ENCODE measurements around the gene HMCES.

HMCES gene

DNA sequence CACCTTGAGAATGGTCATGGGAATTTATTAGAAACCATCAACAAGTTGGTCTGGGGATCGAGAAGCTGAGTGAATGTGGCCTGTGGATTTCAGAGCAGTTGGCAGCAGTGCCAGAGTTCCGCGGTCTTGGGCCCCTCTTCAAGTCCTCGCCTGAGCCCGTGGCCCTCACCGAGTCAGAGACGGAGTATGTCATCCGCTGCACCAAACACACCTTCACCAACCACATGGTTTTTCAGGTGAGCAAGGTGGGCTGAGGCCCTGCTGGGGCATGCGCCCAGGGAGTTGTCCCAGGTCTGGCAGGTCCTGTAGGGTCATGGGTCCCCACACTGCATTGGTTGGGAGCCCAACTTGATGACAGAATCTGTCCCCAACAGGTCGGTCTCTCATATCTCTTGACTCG lies 7.0 kb upstream of the HMCES start:
- ATAC-seq = no peak
- Mint-ChIP-seq H3K9me3 (no peaks in the 10 kb centered on the region), H3K4me1 (peaks cover 9% of the 10 kb centered on the region), H3K27ac (no peak overlapping the region), H3K36me3 (ENCODE audit: low read depth) (peaks cover 68% of the 10 kb centered on the region), H3K27me3 (no peaks in the 10 kb centered on the region), H3K4me3 (no peak overlapping the region)
- DNase-seq = no peak

DNA sequence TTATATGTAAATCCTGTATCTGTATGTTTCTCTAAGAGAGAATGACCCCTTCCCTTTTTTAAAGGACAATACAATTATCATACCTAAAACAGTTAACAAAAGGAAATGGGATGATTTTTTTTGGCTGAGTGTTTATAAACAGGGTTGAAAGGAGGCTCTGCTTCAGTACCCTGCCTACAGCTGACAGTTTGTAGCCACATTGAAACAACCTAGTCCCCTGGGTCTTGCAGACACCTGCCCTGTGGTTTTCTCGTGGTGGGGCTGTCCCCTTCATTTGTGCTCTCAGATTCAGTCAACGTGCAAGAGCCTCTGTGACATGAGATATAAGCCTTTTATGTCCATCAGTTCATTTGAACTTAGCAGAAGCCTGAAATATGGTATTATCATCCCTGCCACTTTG lies 2.3 kb upstream of the HMCES start:
- peaks cover 59% of the 10 kb centered on the region for H3K36me3 Mint-ChIP-seq (ENCODE audit: low read depth)
- no peak overlapping the region for H3K4me3 Mint-ChIP-seq
- peak overlapping the region; percentile 39 for H3K27ac Mint-ChIP-seq
- H3K27me3 Mint-ChIP-seq = no peaks in the 10 kb centered on the region
- H3K4me1 Mint-ChIP-seq = peaks cover 43% of the 10 kb centered on the region
- ATAC-seq (peak; percentile 18), DNase-seq (peak; percentile 35)
- no peaks in the 10 kb centered on the region for H3K9me3 Mint-ChIP-seq

DNA sequence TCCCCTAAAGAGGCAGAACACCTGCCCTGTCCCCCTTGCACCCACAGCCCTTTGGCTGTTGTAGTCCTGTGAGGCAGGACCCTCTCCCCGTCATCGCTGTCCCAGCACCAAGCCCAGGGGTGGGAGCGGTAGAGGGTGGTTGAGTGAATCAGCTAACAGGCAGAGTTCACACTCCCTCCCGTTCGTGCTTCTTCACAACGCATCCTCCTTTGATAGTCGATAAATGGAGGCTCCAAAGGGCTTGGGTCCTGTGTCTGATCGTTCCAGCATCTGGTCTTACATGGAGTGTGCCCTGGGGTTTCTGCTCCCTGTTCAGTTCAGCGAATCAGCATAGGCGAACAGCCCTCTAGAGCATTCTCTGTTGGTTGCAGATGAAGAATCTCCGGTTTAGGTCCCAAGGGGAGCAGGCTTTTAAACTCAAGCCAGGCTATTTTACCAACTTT lies 820 bp upstream of the HMCES start:
- ATAC-seq (no peak), DNase-seq (no peak)
- H3K27me3 Mint-ChIP-seq = no peaks in the 10 kb centered on the region
- H3K36me3 Mint-ChIP-seq (ENCODE audit: low read depth) = peaks cover 55% of the 10 kb centered on the region
- H3K4me3 Mint-ChIP-seq = peak overlapping the region; percentile 97
- peaks cover 58% of the 10 kb centered on the region for H3K4me1 Mint-ChIP-seq
- H3K27ac Mint-ChIP-seq = peak overlapping the region; percentile 93
- no peaks in the 10 kb centered on the region for H3K9me3 Mint-ChIP-seq

DNA sequence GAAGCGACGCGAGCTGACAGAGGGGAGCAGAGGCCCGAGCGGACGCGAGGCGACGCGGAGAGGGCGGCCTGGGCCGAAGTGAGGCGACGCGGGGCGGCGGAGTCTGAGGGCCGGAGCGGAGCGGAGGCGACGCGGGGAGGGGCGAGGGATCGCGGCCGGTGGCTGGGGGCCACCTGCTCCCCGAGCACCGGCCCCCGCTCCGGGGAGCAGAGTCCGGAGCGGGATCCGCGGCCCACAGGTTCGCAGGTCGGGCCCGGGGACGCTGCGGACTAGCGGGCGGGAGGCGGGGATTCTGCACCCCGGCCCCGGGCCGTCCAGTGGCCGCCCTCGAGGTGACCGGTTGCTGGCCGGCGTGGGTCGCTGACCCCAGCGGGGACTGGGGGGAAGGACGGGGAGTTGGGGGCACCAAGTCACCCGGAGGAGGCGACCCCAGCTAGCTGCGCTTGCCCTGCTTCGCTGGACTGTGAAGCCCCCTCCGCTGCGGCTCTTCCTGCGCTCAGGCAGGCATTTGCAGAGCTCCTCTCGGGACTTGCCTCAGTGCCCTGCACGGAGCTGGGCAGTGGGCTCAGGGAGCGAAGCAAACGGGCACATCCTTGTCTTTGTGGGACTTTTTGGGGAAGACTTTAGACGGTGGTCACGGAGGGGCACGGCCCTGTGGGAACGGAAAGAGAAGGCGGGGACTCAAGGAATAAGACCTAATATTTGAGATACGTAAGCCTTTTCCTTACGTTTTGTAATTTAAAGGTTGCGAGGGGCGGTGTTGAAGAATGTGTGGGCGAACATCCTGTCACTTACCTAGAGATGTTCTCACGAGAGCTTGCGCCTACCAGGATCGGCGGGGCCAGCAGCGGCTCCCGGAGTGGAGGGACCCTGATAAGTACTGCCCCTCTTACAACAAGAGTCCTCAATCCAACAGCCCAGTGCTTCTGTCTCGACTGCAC lies 566 bp downstream of the HMCES start:
- H3K4me1 Mint-ChIP-seq = peaks cover 72% of the 10 kb centered on the region
- peaks cover 54% of the 10 kb centered on the region for H3K36me3 Mint-ChIP-seq (ENCODE audit: low read depth)
- H3K27me3 Mint-ChIP-seq = peaks cover 1% of the 10 kb centered on the region
- DNase-seq = peak; percentile 70
- H3K4me3 Mint-ChIP-seq = peak overlapping the region; percentile 97
- no peaks in the 10 kb centered on the region for H3K9me3 Mint-ChIP-seq
- H3K27ac Mint-ChIP-seq = peak overlapping the region; percentile 95
- peak; percentile 47 for ATAC-seq

DNA sequence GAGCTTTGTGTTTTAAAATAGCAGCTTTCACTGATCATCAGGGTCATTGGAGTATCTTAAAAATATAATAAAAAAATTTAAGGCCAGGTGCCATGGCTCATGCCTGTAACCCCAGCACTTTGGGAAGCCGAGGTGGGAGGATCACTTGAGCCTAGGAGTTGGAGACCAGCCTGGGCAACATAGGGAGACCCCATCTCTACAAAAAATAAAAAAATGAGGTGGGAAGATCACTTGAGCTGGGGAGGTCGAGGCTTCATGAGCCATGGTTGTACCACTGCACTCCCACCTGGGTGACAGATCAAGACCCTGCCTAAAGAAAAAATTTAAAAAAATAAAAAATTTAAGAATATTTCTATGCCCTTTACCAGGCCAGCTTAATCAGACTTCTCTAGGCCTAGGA lies 1.5 kb downstream of the HMCES start:
- ATAC-seq = no peak
- peaks cover 51% of the 10 kb centered on the region for H3K36me3 Mint-ChIP-seq (ENCODE audit: low read depth)
- peak overlapping the region; percentile 97 for H3K4me3 Mint-ChIP-seq
- peaks cover 75% of the 10 kb centered on the region for H3K4me1 Mint-ChIP-seq
- peaks cover 1% of the 10 kb centered on the region for H3K27me3 Mint-ChIP-seq
- no peaks in the 10 kb centered on the region for H3K9me3 Mint-ChIP-seq
- DNase-seq = no peak
- peak overlapping the region; percentile 37 for H3K27ac Mint-ChIP-seq

DNA sequence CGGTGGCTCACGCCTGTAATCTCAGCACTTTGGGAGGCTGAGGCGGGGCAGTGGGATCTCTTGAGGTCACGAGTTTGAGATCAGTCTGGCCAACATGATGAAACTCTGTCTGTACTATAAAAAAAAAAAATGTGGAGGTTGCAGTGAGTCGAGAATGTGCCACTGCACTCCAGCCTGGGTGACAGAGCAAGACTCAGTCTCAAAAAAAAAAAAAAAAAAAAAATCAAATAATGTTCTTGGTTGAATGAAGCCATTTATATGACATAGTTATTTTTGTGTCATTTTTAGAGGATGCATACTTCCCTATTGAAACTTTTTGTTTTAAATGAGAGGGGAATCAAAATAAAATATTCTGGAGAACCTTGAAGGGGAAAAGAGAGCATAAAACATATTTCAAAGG lies 3.1 kb downstream of the HMCES start:
- H3K4me1 Mint-ChIP-seq = peaks cover 67% of the 10 kb centered on the region
- peaks cover 1% of the 10 kb centered on the region for H3K27me3 Mint-ChIP-seq
- peak overlapping the region; percentile 90 for H3K27ac Mint-ChIP-seq
- H3K4me3 Mint-ChIP-seq = peak overlapping the region; percentile 65
- H3K9me3 Mint-ChIP-seq = no peaks in the 10 kb centered on the region
- peaks cover 45% of the 10 kb centered on the region for H3K36me3 Mint-ChIP-seq (ENCODE audit: low read depth)
- ATAC-seq = no peak
- no peak for DNase-seq

DNA sequence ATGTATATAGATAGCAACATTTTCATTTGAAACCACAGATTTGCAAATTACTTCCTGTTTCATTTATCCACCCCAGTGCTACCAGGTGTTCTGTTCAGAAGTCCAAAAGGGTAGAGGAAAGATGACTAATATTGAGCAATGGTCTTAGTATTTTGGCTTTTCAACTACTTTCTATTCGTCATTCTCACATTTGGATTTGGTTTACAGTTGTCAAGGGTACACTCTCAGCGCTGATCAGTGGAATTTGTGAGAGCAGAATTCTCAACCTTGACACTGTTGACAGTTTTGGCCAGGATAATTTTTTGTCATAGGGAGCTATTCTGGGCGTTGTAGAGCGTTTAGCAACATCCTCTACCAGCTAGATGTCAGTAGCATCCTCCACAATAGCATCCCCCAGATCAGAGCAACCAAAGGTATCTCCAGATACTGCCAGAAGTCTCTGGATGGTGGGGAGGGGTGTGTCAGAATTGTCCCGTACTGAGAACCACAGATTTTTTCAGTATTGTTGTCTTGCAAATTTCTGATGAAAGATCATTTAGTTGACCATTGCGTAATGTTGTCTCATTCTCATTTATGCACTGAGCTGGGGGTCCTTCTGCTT lies 4.2 kb downstream of the HMCES start:
- H3K9me3 Mint-ChIP-seq = no peaks in the 10 kb centered on the region
- H3K4me1 Mint-ChIP-seq = peaks cover 59% of the 10 kb centered on the region
- H3K36me3 Mint-ChIP-seq (ENCODE audit: low read depth) = peaks cover 38% of the 10 kb centered on the region
- DNase-seq = no peak
- ATAC-seq = peak; percentile 75
- peaks cover 1% of the 10 kb centered on the region for H3K27me3 Mint-ChIP-seq
- H3K4me3 Mint-ChIP-seq = peak overlapping the region; percentile 65
- peak overlapping the region; percentile 90 for H3K27ac Mint-ChIP-seq

DNA sequence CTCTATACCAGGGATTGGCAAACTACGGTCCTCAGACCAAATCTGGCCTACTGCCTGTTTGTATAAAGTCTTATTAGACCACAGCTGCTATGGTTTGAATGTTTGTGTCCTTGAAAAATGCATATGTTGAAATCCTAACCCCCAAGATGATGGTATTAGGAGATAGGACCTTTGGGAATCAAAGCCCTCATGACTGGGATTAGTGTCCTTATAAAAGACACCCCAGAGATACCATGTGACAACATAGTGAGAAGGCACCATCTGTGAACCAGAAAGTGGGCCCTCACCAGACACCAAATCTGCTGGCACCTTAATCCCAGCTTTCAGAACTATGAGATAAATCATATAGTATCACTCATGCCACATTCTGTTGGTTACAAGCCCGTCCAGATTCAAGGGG lies 7.4 kb downstream of the HMCES start:
- ATAC-seq = no peak
- H3K27ac Mint-ChIP-seq = peak overlapping the region; percentile 3

DNA sequence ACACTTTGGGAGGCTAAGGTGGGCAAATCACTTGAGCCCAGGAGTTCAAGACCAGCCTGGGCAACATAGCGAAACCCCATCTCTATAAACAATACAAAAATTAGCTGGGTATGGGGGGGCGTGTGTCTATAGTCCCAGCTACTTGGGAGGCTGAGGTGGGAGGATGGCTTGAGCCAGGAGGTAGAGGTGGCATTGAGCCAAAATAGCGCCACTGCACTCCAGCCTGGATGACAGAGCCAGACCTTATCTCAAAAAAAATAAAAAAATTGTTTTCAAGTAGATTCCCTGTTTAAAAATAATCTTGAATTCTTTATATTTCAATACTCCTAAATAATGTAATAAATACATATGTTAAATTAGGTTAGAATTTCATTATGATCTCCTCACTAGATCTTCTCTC lies 9.8 kb downstream of the HMCES start:
- H3K27ac Mint-ChIP-seq = no peak overlapping the region
- no peaks in the 10 kb centered on the region for H3K27me3 Mint-ChIP-seq
- H3K4me3 Mint-ChIP-seq = no peak overlapping the region
- H3K9me3 Mint-ChIP-seq = no peaks in the 10 kb centered on the region
- H3K4me1 Mint-ChIP-seq = peaks cover 15% of the 10 kb centered on the region
- peaks cover 31% of the 10 kb centered on the region for H3K36me3 Mint-ChIP-seq (ENCODE audit: low read depth)
- DNase-seq = no peak
- no peak for ATAC-seq

More for the DNA sequence above, 7.4 kb downstream of the HMCES start:
- H3K4me1 Mint-ChIP-seq = peaks cover 39% of the 10 kb centered on the region
- H3K4me3 Mint-ChIP-seq = no peak overlapping the region
- peaks cover 28% of the 10 kb centered on the region for H3K36me3 Mint-ChIP-seq (ENCODE audit: low read depth)
- H3K27me3 Mint-ChIP-seq = peaks cover 1% of the 10 kb centered on the region
- no peak for DNase-seq
- H3K9me3 Mint-ChIP-seq = no peaks in the 10 kb centered on the region

DNA sequence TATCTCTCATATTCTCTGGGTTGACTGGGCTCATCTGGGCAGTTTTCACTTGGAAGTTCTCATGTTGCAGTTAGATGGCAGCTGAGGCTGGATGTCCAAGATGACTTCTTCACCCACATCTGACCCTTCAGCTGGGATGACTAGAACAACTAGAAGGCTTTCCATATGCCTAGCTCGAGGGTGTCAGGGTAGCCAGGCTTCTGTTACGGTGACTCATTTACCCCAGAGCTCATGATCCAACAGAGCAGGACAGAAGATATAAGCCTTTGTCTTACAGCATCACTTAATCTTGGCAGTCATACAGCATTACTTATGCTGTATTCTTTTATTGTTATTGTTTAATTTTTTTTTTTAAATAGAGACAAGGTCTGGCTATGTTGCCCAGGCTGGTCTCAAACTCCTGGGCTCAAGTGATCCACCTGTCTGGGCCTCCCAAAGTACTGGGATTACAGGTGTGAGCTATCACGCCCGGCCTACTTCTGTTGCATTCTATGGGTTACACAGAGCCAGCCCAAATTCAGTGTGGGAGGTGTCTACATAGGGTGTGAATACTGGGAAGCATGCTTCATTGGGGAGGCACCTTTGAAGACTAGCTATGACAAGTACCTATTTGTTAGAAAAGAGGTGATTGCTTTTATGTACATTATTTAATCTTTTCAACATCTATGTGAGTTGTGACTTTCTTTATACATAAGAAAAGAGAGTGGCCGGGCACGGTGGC lies 10.7 kb downstream of the HMCES start:
- ATAC-seq = peak; percentile 65

DNA sequence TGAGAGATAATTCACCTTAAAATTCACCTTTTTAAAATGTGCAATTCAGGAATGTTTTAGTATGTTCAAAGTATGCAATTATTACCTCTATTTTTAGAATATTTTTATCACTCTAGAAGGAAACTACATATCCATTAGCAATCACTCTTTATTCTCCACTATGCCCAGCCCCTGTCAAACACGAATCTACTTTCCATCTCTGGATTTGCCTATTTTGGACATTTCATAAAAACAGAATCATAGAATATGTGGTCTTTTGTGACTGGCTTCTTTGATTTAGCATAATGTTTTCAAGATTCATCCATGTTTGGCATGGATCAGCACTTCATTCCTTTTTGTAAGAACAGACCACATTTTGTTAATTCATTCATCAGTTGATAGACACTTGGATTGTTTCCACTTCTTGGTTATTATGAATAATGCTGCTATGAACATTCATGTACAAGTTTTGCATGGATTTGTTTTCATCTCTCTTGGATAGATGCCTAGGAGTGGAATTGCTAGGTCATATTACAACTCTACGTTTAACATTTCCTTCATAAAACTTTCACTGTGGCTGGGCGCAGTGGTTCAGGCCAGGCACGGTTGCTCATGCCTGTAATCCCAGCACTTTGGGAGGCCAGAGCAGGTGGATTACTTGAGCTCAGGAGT lies 12.7 kb downstream of the HMCES start:
- Mint-ChIP-seq H3K36me3 (ENCODE audit: low read depth) (peaks cover 28% of the 10 kb centered on the region), H3K27me3 (no peaks in the 10 kb centered on the region), H3K27ac (no peak overlapping the region)

More for the DNA sequence above, 10.7 kb downstream of the HMCES start:
- peaks cover 6% of the 10 kb centered on the region for H3K4me1 Mint-ChIP-seq
- DNase-seq = no peak
- no peaks in the 10 kb centered on the region for H3K27me3 Mint-ChIP-seq
- no peaks in the 10 kb centered on the region for H3K9me3 Mint-ChIP-seq
- H3K36me3 Mint-ChIP-seq (ENCODE audit: low read depth) = peaks cover 29% of the 10 kb centered on the region
- H3K27ac Mint-ChIP-seq = no peak overlapping the region
- H3K4me3 Mint-ChIP-seq = no peak overlapping the region

DNA sequence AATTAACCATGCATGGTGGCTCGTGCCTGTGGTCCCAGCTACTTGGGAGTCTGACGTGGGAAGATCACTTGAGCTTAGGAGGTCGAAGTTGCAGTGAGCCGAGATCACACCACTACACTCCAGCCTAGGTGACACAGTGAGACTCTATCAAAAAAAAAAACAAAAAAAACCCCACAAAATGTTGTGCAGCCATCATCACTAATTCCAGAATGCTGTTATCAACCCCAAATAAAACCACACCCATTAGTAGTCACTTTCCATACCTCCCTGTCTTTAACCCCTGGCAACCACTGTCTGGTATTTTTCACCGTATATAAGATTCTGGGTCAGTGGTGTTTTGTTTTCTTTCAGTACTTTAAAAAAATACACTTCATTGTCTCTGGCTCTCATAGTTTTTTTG lies 16.6 kb downstream of the HMCES start:
- DNase-seq (no peak), ATAC-seq (peak; percentile 20)
- no peak overlapping the region for H3K27ac Mint-ChIP-seq
- no peak overlapping the region for H3K4me3 Mint-ChIP-seq
- H3K36me3 Mint-ChIP-seq (ENCODE audit: low read depth) = peaks cover 41% of the 10 kb centered on the region
- H3K27me3 Mint-ChIP-seq = no peaks in the 10 kb centered on the region
- no peaks in the 10 kb centered on the region for H3K9me3 Mint-ChIP-seq
- H3K4me1 Mint-ChIP-seq = peaks cover 5% of the 10 kb centered on the region

More for the DNA sequence above, 12.7 kb downstream of the HMCES start:
- Mint-ChIP-seq H3K4me3 (no peak overlapping the region), H3K9me3 (no peaks in the 10 kb centered on the region), H3K4me1 (peaks cover 8% of the 10 kb centered on the region)
- DNase-seq = no peak
- ATAC-seq = no peak

DNA sequence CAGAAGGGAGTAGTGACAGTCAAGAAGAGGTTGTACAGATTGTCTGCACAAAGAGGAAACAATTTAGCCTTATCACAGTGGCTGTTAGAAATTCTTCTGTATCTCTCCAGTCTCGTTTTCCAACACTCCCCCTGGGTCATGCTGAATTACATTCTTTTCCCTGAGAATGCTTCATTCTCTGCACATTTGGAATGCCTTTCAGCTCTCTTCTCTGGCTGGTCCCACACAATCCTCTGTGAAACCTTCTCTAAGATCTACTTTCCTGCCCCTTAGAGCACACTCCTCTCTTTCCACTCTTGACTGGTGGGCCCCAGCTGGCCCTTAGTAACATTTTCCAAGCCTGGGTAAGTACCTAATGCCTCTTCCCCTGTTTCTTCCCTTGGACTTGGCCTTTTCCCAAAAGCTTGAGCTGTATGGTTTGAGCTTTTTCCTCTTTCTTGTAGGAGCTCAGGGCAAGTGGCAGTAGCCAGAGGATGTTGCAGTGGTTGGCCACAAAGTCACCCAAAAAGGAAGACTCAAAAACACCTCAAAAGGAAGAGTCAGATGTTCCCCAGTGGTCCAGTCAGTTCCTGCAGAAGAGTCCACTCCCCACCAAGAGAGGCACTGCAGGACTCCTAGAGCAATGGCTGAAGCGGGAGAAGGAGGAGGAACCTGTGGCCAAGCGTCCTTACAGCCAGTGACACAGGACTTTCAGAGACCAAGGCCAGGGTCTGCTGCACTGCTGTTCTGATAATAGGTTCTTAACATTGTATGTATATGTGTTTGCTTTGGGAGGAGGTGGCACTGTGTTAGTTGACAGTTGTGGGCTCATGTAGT lies 25.7 kb downstream of the HMCES start:
- Mint-ChIP-seq H3K4me3 (no peak overlapping the region), H3K9me3 (no peaks in the 10 kb centered on the region), H3K27me3 (no peaks in the 10 kb centered on the region), H3K4me1 (peaks cover 36% of the 10 kb centered on the region), H3K36me3 (ENCODE audit: low read depth) (peaks cover 44% of the 10 kb centered on the region), H3K27ac (peak overlapping the region; percentile 34)
- peak; percentile 34 for ATAC-seq
- DNase-seq = no peak

DNA sequence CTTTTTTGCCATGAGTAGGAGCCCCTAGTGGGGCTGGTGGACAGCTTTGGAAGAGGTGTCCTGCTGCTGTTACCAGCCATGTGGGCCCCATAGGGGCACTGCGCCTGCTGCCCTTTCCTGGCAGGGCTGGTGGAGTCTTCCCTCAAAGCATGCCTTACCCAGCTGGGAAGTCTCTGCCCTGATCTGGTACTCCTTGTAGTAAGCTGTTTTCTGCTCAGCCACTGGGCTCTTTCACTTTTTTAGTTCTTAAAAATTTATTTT lies 26.2 kb downstream of the HMCES start:
- Mint-ChIP-seq H3K36me3 (ENCODE audit: low read depth) (peaks cover 41% of the 10 kb centered on the region), H3K4me1 (peaks cover 36% of the 10 kb centered on the region), H3K9me3 (no peaks in the 10 kb centered on the region), H3K27me3 (no peaks in the 10 kb centered on the region), H3K27ac (no peak overlapping the region), H3K4me3 (no peak overlapping the region)
- ATAC-seq (no peak), DNase-seq (no peak)

All from activated naive CD8-positive, alpha-beta T cell treated with anti-CD3 and anti-CD28 coated beads, Interleukin-2, amount 50 U/mL, for 24 hours (primary cell).